ENCODE data around the gene FIGLA. TPM values are rescaled to one million over a fixed set of nuclear protein-coding genes. Genes with fewer than 3 reads are reported as not detected.

The FIGLA gene
- total and polyA plus RNA-seq, 2 of the 8 experiments (the other 6 are each of a cell fraction or from before 2014, with no cell fraction given): not detected

DNA sequence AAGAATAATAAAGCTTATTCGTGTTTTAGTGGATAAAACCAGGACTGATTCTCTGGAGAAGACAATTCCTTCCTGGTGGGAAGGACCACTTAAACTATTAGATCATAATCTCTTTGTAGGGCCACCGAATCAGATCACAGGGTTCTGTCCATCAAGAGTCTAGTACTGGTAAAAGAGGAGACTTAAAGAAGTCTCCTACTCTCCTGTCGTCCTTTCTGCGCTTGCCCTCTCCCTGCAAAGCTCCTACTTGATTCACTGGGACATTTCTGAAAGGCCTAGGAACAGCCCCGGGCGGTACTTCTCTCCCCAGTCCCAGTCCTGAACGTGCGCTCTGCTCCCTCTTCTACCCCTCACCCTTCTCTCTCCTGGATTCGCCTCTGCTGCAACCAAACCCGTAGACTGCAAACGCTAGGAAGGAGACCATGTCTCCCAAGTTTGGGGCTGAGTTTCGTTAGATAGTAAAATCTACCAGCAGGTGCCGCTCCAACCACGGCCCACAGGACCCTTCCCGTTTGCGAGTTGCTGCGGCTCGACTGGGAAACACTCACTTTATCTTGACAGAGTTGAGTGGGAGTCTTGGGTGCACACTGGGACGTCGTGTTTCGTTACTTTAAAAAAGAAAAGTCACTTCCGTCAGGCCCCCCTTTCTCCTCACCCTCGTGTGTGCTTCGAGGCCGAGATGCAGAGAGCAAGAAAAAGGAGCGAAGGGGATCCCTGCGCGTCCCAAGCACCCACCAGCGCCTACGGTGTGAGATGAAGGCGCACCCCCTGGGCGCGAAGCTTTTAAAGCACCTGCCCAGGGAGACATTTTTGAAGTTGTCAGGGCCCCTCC, 923 bp downstream of the FIGLA start:
- H3K4me1 ChIP-seq (replicated peaks in 1 of 4; ENCODE audit: control insufficient read depth in 3 of 4, insufficient read depth in 4 of 4, low read length in 3 of 4): peaks cover 0 to 3% (median 0%) of the 10 kb centered on the region in 4 experiments; a peak in 1 of 7 replicates
- H3K18ac ChIP-seq (ENCODE audit: extremely low read depth, low read length): no peak overlapping the region
- no peaks in the 10 kb centered on the region for H4K20me1 ChIP-seq (replicated peaks in 1 of 2; ENCODE audit: control insufficient read depth in 1 of 2, insufficient read depth in 2 of 2, low read length in 2 of 2)
- CTCF ChIA-PET (ENCODE audit: partially characterized antibody): interaction anchor here (0.7 to 13.4 kb wide), 46 partner anchors 9 to 473 kb away, joined by 3 to 117 read pairs (median 5); partner anchors contain the start of genes ADD2 and ATP6V1B1
- POLR2A ChIA-PET (ENCODE audit: partially characterized antibody): interaction anchor here (1.5 kb wide), 1 partner anchor 20 kb away, joined by 4 read pairs; no protein-coding TSS in a partner anchor
- DNase-seq (ENCODE audit: low read depth in 1 of 2, low spot score in 2 of 2) (peak; percentile 57 to 84), FAIRE-seq (peak; percentile 94)
- H3K27ac ChIP-seq (ENCODE audit: low read depth, low read length): no peak overlapping the region
- no peak overlapping the region for H4K5ac ChIP-seq (ENCODE audit: insufficient read length, low read depth, low read length)
- H4K8ac ChIP-seq (ENCODE audit: extremely low read depth, insufficient read depth, low read length): no peak overlapping the region
- no peak overlapping the region for H2BK120ac ChIP-seq (replicated peaks; ENCODE audit: low read depth, low read length)
- no peak overlapping the region for H3K14ac ChIP-seq (ENCODE audit: insufficient read length)
- H4K91ac ChIP-seq (replicated peaks; ENCODE audit: insufficient read length, low read length): no peak overlapping the region
- 11% methylated on average over 33 of the region's 33 CpGs; no CpG with 5 or more reads in 1 of the 2 experiments for WGBS, 2 experiments (ENCODE audit: extremely low coverage in 1 of 2, insufficient coverage in 1 of 2, insufficient read length in 1 of 2, insufficient replicate concordance in 2 of 2, low coverage in 1 of 2, low lambda C conversion rate in 2 of 2, missing lambda C conversion rate in 1 of 2)
- H3K9ac ChIP-seq (replicated peaks in 1 of 4; ENCODE audit: extremely low read depth in 1 of 4, low read depth in 3 of 4, low read length in 3 of 4): no peak overlapping the region
- no peak overlapping the region for H3K4ac ChIP-seq (replicated peaks; ENCODE audit: insufficient read length, low read depth, low read length)
- H2AFZ ChIP-seq (ENCODE audit: low read length): no peak overlapping the region
- no peak overlapping the region for H3K56ac ChIP-seq (replicated peaks; ENCODE audit: insufficient read length, low read depth, low read length)
- no peak overlapping the region for H2BK5ac ChIP-seq (ENCODE audit: low read depth, low read length)
- H3K4me2 ChIP-seq (ENCODE audit: insufficient read depth in 1 of 2, low read depth in 2 of 2, low read length in 2 of 2): peak overlapping the region; percentile 41 to 77
- H2BK12ac ChIP-seq (ENCODE audit: low read depth, low read length): no peak overlapping the region
- peak overlapping the region in 2 of 4 experiments; percentile 19 to 54; a peak in 5 of 8 replicates for H3K4me3 ChIP-seq (ENCODE audit: extremely low read depth in 1 of 4, insufficient read depth in 2 of 4, low read depth in 3 of 4, low read length in 4 of 4)
- H3K79me1 ChIP-seq (ENCODE audit: low read depth, low read length): no peaks in the 10 kb centered on the region
- no peak overlapping the region for H2AK5ac ChIP-seq (ENCODE audit: low read depth, low read length)
- peaks cover 35 to 58% (median 42%) of the 10 kb centered on the region in 4 experiments for H3K27me3 ChIP-seq (replicated peaks in 1 of 4; ENCODE audit: control insufficient read depth in 3 of 4, extremely low read depth in 1 of 4, insufficient read depth in 3 of 4, low read length in 3 of 4)
- no peak overlapping the region for H2BK15ac ChIP-seq (ENCODE audit: low read length)
- H2BK20ac ChIP-seq (ENCODE audit: low read length): no peak overlapping the region
- no peaks in the 10 kb centered on the region; a peak in 1 of 4 replicates for H3K9me3 ChIP-seq (ENCODE audit: insufficient read depth in 2 of 2, low read depth in 1 of 2, low read length in 1 of 2)
- no peaks in the 10 kb centered on the region for H3K79me2 ChIP-seq (ENCODE audit: control insufficient read depth in 1 of 2, insufficient read depth in 2 of 2, low read length in 2 of 2)
- no peaks in the 10 kb centered on the region; the same call in 1 of the 2 replicates for H3K23me2 ChIP-seq (ENCODE audit: low read depth, low read length)
- H3K36me3 ChIP-seq (ENCODE audit: control insufficient read depth in 2 of 4, insufficient read depth in 4 of 4, low read length in 3 of 4): no peaks in the 10 kb centered on the region
- no peak overlapping the region for H3K23ac ChIP-seq (ENCODE audit: insufficient read length)
- TF ChIP-seq RAD21 (IDR thresholded peaks at IDR 0.05 in 1 of 2, conservative IDR thresholded peaks at IDR 0.05 in 1 of 2; ENCODE audit: low read depth in 2 of 2, low read length in 2 of 2) (peak; percentile 89 to 94), TBP (IDR thresholded peaks at IDR 0.05; ENCODE audit: low read depth, low read length) (peak; percentile 69; the same call in 1 of the 2 replicates), HDAC2 (IDR thresholded peaks at IDR 0.05; ENCODE audit: borderline replicate concordance in 1 of 2, low read depth in 2 of 2, low read length in 2 of 2) (no peak), CTBP2 (IDR thresholded peaks at IDR 0.05; ENCODE audit: borderline replicate concordance, insufficient read depth, insufficient read length, low read length) (no peak), ASH2L (IDR thresholded peaks at IDR 0.05; ENCODE audit: low read length) (peak; percentile 7), YY1 (IDR thresholded peaks at IDR 0.05; ENCODE audit: low read depth, low read length) (peak; percentile 44; the same call in 1 of the 2 replicates), CTCF (IDR thresholded peaks at IDR 0.05; ENCODE audit: control extremely low read depth in 1 of 3, insufficient read depth in 1 of 3, low read depth in 1 of 3, low read length in 3 of 3) (peak; percentile 75 to 92 (median 86))
